Mesothelial cell of epicardium (in vitro differentiated cells): ENCODE measurements around the gene DIS3L2. TPM values are rescaled to one million over a fixed set of nuclear protein-coding genes. Genes with fewer than 3 reads are reported as not detected.

ENCODE experiments used
- DNase-seq, 2 experiments: peaks; one replicate each; pipeline ENCODE4 v3.0.0; 2021; ENCODE audit warnings: low spot score in 2 of 2; ENCODE audit not compliant: unreplicated experiment in 2 of 2
- H3K27ac Mint-ChIP-seq: 2 replicates; pipeline ENCODE4 v1.8.0; 2021; ENCODE audit warnings: mixed read lengths
- H3K27me3 Mint-ChIP-seq: 2 replicates; pipeline ENCODE4 v1.8.0; 2021; ENCODE audit warnings: low read depth, mixed read lengths
- H3K36me3 Mint-ChIP-seq: 2 replicates; pipeline ENCODE4 v1.8.0; 2021; ENCODE audit warnings: mixed read lengths
- H3K4me1 Mint-ChIP-seq: 2 replicates; pipeline ENCODE4 v1.8.0; 2021; ENCODE audit warnings: mixed read lengths
- H3K4me3 Mint-ChIP-seq: 2 replicates; pipeline ENCODE4 v1.8.0; 2021; ENCODE audit warnings: mild to moderate bottlenecking, moderate library complexity, mixed read lengths
- H3K9me3 Mint-ChIP-seq: 2 replicates; pipeline ENCODE4 v1.8.0; 2021; ENCODE audit warnings: mixed read lengths
- total RNA-seq: library from RNA; stranded (reverse); gene quantifications from 3 replicates; pipeline ENCODE4 v1.2.1, GENCODE V29; 2021
- TF ChIP-seq, protein P1 (sequence below): fragments of 200-600 bp; sonication (generic); IDR thresholded peaks from one replicate; pipeline ENCODE4 v1.5.0; 2021; ENCODE audit warnings: antibody characterized with exemption; ENCODE audit not compliant: unreplicated experiment

Gene DIS3L2
- total RNA-seq, 1 donor from 2014 or later, result 74.4 TPM

DNA sequence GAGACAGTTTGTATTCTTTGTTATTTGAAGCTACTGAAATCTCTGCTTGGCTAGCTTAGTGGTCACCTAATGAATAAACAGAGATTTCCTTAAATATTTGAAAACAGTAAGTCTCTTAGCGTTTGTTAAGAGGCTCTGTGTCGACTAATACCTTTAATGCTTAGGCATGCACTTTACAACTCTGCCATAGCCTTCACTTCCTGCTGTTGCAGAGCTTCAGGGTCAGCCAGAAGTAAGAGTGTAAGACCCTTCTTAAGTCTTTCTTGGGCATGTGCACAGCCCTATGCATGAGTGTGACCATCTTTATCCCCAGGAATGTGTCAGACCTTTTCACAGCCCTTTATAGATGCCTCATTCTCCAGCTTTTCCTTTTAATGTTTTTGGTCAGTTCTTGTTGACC lies 221.8 kb downstream of the DIS3L2 start:
- Mint-ChIP-seq H3K4me3 (no peak overlapping the region), H3K4me1 (no peaks in the 10 kb centered on the region), H3K36me3 (peaks cover 30% of the 10 kb centered on the region), H3K27ac (no peak overlapping the region), H3K9me3 (peaks cover 27% of the 10 kb centered on the region), H3K27me3 (no peaks in the 10 kb centered on the region)
- TF ChIP-seq, protein P1, sequence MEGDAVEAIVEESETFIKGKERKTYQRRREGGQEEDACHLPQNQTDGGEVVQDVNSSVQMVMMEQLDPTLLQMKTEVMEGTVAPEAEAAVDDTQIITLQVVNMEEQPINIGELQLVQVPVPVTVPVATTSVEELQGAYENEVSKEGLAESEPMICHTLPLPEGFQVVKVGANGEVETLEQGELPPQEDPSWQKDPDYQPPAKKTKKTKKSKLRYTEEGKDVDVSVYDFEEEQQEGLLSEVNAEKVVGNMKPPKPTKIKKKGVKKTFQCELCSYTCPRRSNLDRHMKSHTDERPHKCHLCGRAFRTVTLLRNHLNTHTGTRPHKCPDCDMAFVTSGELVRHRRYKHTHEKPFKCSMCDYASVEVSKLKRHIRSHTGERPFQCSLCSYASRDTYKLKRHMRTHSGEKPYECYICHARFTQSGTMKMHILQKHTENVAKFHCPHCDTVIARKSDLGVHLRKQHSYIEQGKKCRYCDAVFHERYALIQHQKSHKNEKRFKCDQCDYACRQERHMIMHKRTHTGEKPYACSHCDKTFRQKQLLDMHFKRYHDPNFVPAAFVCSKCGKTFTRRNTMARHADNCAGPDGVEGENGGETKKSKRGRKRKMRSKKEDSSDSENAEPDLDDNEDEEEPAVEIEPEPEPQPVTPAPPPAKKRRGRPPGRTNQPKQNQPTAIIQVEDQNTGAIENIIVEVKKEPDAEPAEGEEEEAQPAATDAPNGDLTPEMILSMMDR, result no peak
- no peak for DNase-seq

DNA sequence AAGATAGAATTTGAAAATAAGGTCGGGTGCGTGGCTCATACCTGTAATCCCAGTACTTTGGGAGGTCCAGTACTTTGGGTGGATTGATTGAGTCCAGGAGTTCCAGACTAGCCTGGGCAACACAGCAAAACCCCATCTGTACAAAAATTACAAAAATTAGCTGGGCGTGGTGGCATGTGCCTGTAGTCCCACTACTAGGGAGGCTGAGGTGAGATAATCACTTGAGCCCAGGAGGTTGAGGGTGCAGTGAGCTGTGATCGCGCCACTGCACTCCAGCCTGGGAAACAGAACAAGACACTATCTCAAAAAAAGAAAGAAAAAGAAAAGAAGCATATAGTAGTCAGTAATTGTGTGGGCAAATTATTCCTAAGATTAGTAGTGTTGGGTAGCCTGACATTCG lies 222.8 kb downstream of the DIS3L2 start:
- Mint-ChIP-seq H3K27ac (no peak overlapping the region), H3K4me1 (no peaks in the 10 kb centered on the region), H3K4me3 (no peak overlapping the region), H3K9me3 (peaks cover 27% of the 10 kb centered on the region), H3K27me3 (no peaks in the 10 kb centered on the region), H3K36me3 (peaks cover 35% of the 10 kb centered on the region)
- DNase-seq, result no peak
- TF ChIP-seq, protein P1, result no peak

DNA sequence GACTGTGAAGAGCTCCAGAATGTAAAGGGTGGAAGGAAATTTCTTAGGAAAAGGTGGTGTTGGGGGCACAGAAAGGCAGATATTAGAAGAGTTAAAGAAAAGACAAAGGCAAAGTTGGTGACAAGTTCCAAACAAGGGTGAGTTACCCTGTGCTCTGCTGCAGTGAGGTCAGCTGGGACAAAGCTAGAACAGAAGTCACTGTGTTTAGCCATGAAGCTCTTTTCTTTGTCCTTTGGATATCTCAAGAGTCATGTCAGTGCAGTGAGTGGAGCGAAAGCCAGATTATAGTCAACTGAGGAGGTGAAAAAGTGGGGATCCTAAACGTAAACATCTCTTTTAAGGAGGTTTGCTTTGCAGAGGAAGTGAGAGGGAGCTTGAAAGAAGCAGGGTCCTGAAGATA lies 229.3 kb downstream of the DIS3L2 start:
- H3K36me3 Mint-ChIP-seq, result peaks cover 32% of the 10 kb centered on the region
- DNase-seq, result no peak
- H3K27ac Mint-ChIP-seq, result no peak overlapping the region
- no peaks in the 10 kb centered on the region for H3K27me3 Mint-ChIP-seq
- no peak overlapping the region for H3K4me3 Mint-ChIP-seq
- TF ChIP-seq, protein P1, result no peak
- no peaks in the 10 kb centered on the region for H3K4me1 Mint-ChIP-seq
- H3K9me3 Mint-ChIP-seq, result peaks cover 21% of the 10 kb centered on the region

DNA sequence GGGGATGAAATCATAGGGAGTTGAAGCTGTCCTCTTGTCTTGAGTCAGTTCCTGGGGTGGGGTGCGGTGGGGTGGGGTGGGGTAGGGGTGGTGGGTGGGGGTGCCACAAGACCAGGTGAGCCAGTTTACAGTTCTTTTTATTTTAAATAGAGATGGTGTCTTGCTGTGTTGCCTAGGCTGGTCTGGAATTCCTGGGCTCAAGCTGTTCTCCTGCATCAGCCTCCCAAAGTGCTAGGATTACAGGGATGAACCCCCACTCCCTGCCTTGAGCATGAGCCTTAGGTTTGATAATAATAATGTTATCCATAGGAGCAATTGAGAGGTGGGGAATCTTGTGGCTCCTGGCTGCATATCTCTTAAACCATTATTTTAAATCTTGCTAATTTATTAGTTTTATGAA lies 234.0 kb downstream of the DIS3L2 start:
- no peak for DNase-seq
- Mint-ChIP-seq H3K4me1 (no peaks in the 10 kb centered on the region), H3K9me3 (peaks cover 11% of the 10 kb centered on the region), H3K27me3 (no peaks in the 10 kb centered on the region), H3K4me3 (no peak overlapping the region), H3K36me3 (peaks cover 33% of the 10 kb centered on the region), H3K27ac (no peak overlapping the region)
- TF ChIP-seq, protein P1, result no peak

DNA sequence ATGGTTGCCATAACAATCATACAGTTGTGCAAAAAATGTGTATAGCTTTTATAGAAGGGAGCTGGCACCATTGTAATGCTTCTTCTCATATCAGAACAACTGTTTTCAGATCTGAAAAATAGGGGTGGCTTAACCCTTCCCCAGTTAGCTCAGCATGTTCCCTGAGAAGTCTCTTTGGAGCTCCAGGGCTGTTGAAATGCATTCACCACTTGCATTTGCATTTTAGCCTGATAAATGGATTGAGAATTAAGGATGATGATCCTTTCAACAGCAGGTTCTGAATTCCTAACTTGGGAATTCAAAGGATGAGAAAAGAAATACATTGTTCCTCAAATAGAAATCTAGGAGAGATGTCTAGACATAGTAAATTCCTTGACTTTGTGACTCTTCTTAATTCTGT lies 235.3 kb downstream of the DIS3L2 start:
- peaks cover 40% of the 10 kb centered on the region for H3K36me3 Mint-ChIP-seq
- DNase-seq, result no peak
- TF ChIP-seq, protein P1, result no peak
- no peak overlapping the region for H3K27ac Mint-ChIP-seq
- no peaks in the 10 kb centered on the region for H3K27me3 Mint-ChIP-seq
- H3K9me3 Mint-ChIP-seq, result peaks cover 11% of the 10 kb centered on the region
- no peaks in the 10 kb centered on the region for H3K4me1 Mint-ChIP-seq
- no peak overlapping the region for H3K4me3 Mint-ChIP-seq

DNA sequence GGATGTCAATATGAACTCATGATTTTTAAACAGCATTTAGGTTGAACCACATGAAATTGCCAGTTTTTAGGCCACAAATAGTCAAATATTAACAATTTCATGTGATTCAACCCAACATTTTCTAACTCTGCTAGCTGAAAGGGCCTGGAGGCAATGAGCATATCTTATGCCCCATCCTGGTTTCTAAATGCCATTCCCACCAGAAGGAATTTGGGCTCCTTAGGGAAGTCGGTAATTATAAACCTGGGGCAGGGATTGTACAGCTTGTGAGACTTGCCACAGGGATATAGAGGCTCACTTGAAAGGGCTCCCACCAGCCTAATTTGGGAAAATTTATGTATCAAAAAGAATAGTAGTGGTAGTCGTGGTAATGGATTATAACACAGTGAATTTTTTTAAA lies 238.7 kb downstream of the DIS3L2 start:
- TF ChIP-seq, protein P1, result no peak
- Mint-ChIP-seq H3K4me3 (no peak overlapping the region), H3K4me1 (no peaks in the 10 kb centered on the region), H3K36me3 (peaks cover 22% of the 10 kb centered on the region), H3K27me3 (no peaks in the 10 kb centered on the region), H3K27ac (no peak overlapping the region), H3K9me3 (peaks cover under 1% of the 10 kb centered on the region)
- no peak for DNase-seq
